ENCODE measurements around the gene DOK6.

- TF ChIP-seq CTCF (IDR thresholded peaks at IDR 0.05): no peak
- no peak for TF ChIP-seq EZH2 (IDR thresholded peaks at IDR 0.05; ENCODE audit: borderline replicate concordance, insufficient read depth, low read depth, low read length, poor library complexity, severe bottlenecking)
Observed at GRCh38 chr18:69871363-69871762, 470.7 kb downstream of the DOK6 start.

All from B cell (primary cell).